ENCODE measurements around the gene MIOX.

GRCh38 chr22:50469377-50470305 is 17.0 kb upstream of the MIOX start:
- TF ChIP-seq POLR2A (IDR thresholded peaks at IDR 0.05) (peak in 1 of 4 donors; percentile 19), EP300 (IDR thresholded peaks at IDR 0.05) (no peak)
- TF ChIP-seq, protein P1, sequence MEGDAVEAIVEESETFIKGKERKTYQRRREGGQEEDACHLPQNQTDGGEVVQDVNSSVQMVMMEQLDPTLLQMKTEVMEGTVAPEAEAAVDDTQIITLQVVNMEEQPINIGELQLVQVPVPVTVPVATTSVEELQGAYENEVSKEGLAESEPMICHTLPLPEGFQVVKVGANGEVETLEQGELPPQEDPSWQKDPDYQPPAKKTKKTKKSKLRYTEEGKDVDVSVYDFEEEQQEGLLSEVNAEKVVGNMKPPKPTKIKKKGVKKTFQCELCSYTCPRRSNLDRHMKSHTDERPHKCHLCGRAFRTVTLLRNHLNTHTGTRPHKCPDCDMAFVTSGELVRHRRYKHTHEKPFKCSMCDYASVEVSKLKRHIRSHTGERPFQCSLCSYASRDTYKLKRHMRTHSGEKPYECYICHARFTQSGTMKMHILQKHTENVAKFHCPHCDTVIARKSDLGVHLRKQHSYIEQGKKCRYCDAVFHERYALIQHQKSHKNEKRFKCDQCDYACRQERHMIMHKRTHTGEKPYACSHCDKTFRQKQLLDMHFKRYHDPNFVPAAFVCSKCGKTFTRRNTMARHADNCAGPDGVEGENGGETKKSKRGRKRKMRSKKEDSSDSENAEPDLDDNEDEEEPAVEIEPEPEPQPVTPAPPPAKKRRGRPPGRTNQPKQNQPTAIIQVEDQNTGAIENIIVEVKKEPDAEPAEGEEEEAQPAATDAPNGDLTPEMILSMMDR (IDR thresholded peaks at IDR 0.05), result no peak
